GM18907 (cell line): ENCODE data around the gene PGS1.

Experiments used
- ATAC-seq: cut with Tn5 transposase; IDR thresholded peaks from one replicate; pipeline ENCODE4 v1.9.1; 2021; ENCODE audit warnings: mild to moderate bottlenecking, moderate library complexity; ENCODE audit not compliant: unreplicated experiment

The PGS1 gene

DNA sequence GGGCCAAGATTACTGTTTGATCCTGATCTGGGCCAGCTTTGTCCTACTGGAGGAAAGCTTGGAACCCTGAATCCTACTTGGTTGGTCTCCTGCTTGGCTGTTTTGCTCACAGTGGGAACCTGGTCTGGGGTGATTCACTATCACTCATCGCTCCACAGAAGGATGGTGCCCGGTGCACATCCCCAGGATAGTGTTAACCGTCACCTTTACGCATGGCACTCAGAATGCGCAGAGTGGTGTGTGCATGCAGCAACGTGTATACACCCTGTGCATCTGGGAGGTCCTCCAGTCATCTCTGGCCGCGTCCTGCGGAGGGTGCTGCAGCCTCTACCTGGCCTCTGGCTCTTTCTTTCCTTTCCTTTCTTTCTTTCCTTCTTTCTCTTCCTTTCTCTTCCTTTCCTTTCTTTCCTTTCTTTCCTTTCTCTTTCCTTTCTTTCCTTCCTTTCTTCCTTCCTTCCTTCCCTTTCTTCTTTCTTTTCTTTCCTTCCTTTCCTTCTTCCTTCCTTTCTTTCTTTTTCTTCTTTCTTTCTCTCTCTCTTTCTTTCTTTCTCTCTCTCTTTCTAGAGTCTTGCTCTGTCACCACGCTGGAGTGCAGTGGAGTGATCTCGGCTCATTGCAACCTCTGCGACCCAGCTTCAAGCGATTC lies 31.7 kb upstream of the PGS1 start:
- no peak for ATAC-seq

DNA sequence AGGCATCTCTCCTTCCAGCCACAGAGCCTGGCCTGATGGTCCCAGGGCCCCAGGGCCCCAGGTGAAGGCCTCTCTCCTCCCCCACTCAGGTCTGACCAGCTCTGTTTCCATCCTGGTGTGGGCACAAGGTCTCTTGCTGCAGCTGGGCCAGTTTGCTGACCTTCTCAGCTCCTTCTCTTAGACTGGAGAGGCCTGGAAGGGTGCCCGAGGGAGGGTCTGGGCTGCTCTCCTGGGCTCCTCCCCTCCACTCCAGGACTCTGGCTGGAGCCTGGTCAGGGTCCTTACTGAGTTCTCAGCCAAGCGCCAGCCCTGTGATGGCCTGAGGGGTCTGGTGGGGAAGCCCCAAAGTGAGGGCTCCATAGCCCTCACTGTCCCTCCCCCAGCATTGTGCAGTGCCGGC lies 31.0 kb upstream of the PGS1 start:
- no peak for ATAC-seq

DNA sequence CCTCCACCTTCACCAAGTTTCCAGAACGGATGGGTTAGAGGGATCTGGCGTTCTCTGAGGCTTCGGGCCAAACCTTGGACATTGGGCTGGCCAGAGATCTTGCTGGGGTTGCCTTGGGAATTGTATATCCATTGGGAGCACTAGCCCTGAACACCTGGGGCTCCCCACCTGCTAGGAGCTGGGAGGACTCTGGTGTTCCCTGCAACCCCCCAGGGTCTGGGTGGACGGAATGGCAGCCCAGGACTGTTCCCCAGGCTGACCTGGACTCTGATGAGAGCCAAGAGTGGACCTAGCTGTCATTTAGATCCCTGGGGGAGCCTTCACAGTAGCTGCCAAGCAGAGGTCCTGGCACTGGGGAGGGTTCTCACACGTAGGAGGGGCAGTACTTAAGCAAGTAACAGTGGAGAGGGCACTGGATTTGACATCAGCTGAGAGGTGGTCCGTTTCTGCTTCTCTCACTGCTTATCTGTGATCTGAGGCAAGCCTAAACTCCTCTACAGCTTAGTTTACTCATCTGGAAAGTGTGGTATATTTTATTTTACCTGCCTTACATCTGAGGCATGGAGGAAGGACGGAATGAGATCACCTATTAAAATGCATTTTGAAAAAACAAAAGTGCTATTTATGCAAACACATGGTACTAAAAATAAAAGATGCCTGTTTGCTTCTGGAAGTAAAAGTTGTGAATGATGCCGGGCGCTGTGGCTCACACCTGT lies 30.2 kb upstream of the PGS1 start:
- no peak for ATAC-seq

DNA sequence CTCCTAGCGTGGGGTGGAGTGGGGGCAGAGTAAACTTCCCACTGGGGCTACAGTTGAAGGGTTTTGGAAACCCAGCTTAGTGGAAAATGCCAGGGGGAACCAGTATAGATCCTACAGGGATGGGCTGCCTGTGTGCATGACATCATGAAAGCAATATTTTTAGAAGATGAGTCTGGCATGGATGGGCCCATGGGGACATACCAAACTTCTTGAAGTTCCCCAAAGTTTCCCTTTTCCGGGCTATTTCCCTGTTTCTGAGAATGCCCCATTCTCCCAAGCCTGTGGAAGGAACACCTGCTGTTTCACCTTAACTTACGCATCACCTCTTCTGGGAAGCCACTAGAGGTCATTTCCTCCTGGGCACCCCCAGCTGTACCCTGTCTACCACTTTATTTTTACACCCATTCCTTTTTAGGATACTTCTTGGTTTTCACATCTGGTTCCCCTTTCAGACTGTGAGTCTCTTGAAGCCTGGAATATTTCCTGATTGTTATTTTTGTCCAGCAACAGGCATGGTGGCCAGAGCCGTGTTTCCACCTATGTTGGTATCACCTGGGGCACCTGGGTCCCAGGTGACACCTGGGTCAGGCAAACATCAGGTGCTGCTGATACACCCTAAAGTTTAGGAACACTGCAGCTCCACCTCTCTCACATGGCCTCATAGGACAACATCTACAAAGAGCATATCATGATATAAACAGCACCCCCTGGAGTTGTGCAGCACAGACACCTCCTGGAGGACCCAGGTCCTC lies 28.4 kb upstream of the PGS1 start:
- no peak for ATAC-seq

DNA sequence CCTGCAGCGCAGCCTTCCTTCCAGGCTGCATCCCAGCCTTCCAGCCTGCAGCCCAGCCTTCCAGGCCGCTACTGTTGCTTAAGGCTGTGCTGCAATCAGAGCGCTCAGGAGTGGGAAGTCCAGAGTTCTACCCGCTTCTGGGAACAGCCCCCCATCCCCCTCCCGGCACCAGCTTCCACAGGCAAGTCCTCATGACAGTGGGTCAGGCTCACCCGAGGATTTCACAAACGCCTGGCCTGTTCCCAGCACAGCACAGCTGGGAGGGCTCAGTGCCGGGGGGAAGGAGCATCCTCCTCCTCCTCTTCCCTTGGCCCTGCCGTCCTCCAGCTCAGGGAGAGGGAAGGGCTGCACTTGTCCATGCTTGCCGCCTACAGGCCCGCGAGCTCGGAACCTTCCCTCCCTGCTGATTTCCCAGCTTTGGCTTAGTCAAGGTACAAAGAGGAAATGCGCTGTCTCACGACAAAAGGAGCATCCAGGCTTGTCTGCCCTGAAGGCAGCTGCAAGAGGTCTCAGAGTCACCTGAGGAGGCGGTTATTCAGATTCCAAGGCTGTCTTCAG lies 26.9 kb upstream of the PGS1 start:
- ATAC-seq: no peak

DNA sequence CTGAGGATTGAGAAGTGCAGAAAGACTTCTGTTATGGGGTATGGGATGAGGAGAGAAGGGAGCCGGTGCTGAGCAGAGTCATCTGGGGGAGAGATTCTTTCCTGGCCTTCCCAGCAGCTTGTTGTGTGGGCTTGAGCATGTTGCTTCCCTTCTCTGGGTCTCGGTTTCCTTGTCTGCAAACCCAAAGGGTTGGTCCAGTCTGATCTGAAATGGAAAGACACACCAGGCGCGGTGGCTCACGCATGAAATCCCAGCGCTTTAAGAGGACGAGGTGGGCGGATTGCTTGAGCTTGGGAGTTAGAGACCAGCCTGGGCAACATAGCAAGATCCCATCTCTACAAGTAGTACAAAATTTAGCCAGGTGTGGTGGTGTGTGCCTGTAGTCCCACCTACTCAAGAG lies 24.6 kb upstream of the PGS1 start:
- ATAC-seq: no peak

DNA sequence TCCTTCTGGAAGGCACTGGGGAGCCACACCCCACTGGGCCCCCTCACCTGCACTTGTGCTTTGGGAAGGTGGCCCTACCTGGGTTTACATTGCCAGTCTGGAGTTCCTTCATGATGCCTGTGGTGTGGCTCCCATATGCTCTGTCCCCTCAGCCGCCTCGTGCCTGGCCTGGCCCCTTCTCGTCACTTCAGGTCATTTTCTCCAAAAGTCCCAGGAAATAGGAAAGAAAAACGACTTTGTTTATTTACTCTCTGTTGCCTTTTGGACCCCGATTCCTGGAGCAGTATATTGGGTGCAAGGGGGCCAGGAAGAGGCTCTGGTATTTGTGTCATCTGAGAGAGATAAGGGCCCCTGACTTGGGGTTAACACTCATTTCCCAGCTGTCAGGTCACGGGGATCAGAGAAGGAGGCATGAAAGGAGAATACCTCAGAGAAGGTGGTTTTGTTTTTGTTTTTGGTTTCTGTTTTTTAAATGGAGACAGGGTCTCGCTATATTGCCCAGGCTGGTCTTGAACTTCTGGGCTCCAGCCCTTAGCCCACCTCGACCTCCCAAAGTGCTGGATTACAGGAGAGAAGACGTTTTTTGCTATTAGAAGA lies 23.3 kb upstream of the PGS1 start:
- no peak for ATAC-seq

DNA sequence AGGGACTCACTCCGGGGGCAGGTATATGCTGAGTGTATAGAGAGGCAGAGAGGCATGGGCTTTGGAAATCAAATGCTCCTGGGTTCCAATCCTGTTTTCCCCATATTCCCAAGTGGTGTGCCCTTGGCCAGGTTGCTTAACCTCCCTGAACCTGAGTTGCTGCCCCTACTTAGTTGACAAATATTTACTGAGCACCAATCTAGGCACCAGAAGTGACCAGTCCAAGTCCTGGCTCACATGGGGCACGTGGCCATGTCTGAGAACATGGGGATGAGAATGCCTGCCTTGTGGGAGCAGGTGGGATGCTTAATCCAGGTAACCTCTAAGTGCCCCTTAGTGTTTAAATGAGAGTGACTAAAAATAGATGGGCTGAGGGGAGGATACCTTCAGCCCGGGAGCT lies 22.7 kb upstream of the PGS1 start:
- ATAC-seq: no peak

DNA sequence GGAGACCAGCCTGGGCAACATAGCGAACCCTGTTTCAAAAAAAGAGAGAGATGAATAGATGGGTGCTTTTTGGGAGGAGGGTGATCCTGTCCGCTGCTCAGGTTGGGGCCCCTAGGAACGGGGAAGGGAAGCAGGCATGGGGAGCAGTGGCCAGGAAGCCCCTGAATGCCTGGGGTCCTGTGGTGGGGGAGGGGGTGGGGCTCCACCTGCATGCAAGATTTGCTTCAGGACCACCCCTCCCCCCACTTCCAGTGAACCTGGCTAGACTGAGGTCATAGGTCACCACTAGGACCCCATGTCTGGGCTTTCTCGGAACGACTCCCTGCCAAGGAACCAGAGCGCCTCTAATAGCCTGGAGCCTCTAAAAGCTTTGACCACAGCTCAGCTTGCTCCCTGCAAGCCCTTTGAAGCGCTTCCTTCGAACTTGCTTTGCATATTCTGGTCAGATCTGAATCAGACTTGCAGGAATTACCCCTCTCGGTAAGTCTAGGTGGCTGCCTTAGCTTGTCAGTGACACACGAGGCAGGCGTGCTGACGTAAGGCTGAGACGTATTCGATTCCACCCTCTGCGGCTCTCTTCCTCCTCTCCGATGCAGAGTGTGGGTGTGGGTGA lies 22.2 kb upstream of the PGS1 start:
- peak; percentile 55 for ATAC-seq

DNA sequence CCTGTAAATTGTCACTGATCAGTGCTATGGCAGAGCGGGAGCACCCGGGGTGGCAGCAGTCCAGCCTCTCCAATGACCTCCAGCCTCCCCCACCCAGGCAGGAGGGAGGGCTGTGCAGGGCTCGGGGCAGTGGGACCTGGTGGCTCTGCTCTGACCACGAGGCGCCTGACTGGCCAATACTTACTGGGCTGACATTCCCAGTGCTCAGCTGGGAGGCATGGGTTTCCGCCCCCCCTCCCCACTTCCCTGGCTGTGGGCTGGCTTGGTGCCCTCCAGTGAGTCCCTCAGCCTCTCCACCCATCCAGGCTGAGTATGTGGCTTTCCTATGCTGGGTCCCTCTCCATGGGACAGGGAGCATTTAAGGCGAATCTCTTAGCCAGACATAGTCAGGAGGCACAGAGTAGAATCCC lies 21.3 kb upstream of the PGS1 start:
- no peak for ATAC-seq

DNA sequence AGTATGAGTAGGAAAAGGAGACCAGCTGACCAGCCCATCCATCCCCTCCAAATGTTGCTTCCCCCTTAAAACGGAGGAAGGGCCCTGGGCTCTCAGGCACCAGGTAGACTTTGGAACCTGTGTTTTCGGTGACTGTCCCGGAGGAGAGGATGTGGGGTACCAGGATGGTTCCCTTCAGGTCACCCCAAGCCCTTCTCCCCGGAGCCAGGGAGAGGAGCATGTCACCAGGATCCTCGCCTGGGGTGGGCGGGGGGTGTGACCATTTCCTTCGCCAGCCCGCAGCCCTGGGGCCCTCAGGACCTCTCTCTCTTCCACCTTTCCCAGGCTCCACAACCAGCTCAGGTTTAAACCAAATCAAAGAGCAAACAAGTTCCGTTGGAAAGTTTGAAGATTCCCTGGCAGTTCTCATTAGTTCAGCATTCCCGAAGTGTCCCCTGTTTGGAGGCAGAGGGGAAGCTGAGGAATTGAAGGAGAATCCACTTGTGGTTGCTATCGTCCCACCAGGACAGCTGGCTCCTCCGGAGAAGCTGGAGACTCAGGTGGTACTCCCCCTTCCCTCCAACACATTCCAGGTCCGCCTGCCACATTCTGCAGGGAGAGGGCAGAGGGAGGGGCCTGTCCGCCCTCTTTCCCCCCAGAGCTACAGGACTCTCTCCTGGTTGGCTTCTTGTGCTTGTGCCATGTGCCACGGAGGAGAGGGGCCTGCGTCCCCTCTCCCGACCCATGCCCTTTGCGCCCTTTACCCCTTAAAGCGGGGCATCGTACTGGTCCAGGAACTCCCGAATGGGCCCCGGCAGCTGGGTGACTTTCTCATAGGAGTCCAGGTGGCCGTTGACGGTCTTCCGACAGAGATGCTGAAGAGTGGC lies 20.5 kb upstream of the PGS1 start:
- no peak for ATAC-seq

DNA sequence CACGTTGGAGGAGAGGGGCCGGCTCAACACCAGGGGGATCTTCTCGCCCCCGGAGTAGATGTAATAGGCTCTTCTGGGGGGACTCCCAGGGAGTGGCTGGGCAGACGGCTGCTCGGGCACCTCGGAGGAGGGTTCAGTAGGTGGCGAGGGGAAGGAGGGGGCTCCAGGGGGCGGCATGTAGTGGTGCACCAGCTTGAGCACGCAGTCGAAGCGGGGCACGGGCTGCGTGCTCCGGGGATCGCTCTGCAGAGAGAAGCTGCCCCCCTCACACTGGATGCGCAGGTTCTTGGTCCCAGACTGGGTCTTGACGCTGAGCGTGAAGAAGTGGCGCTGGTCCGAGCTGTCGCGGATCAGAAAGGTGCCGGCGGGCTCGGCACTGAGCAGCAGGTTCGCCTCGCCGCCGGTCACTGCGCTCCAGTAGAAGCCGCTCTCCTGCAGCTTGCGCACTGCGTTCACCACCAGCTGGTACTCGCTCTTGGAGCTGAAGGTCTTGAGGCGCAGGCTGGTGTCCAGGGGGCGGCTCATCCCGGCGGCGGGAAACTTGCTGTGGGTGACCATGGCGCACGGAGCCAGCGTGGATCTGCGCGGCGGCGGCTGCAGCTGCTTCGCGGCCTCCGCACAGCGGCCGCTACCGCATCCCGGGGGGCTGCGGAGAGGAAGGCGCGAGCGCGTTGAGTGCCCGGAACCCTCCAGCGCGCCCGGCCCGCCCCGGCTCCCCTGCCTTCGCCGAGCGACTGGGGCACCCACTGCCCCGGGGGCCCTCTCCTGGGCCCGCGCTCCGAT lies 19.7 kb upstream of the PGS1 start:
- no peak for ATAC-seq

DNA sequence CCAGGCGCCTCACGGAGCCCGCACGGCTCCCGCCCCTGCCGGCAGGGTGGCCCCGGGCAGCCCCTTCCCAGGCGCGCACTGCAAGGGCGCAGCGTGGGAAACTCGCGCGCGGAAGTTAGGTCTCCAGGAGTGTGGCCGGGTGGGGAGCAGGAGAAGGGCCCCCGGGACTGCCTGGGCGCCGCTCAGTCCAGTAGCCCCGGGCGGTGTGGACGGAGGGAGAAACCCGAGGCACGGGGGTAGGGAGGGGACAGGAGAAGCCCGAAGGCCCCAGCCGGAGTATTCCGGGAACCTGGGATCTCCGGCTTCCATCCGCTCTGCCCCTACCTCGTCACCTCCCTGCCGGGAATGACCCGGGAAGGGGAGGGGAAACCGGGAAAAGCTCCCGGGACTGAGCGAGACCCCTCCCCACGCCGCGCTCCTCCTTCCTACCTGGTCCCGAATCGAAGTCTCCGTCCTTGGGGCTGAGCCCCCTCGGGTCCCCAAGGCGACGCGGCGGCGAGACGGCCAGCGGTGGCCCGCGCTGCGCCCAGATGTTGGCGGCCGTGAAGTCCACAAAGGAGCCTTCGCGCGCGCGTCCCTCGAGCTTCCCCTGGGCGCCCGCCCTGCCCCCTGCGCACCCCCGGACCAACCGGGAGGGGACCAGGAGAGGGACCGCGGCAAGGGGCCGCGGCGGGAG lies 19.0 kb upstream of the PGS1 start:
- peak; percentile 1 for ATAC-seq

DNA sequence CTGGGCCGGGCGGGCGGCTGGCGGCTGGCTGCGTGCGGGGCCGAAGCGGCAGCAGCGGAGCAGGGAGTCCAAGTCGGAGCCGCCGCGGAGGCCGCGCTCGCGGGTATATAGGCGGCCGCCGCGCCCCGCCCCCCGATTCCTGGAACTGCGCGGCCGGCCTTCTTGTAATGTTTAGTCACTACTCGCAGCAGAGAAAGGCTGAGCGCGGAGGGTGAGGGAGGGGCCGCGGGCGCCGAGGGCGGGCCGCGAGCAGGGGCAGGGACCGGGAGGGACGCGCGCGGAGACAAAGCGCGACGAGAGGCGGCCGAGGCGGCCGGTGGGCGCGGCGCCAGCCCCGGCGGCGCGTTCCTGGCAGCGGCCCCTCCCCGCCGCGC lies 18.5 kb upstream of the PGS1 start, which contains the start of gene SOCS3:
SOCS3 (minus strand) TSS at position 81 of the 374 bp plus-strand sequence. CDS start 982 bp downstream, outside the sequence.
- peak; percentile 37 for ATAC-seq

DNA sequence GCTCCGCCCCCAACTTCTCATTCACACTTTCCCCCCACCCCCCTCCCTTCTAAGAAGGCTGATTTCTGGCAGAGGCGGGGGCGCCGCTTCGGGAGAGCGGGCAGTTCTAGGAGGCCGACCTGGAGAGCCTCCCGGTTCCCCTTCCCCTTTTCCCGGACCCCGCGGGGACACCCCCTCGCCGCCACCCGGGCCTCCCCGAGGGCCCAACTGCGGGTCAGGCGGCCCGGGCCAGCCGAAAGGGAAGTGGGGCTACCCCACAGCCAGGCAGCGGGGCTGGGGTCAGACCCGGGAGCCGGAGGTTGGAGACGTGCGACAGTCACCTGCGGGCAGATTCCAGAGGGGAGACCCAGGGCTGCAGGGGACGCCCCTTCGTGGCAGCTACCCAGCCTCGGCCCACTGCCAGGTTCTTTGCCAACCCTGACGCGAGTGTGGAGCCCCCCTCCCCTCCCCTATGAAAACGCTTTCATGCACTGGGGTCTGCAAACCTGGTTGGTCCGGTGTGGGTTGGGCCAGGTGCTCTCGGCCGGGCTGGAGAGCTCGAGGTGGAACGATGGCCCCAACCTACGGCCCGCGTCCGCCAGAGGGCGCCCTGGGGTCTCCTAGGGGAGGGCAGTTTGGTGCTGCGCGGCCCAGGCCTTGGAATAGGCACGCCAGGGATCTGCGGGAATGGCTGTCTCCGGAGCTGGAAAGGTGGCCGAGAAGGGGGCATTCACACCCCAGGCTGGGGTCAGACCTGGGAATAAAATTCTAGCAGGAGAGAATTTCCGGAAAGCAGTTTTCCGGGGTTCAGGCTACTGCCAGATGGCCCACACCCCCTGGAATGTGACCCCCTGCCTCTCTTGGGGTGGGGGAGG lies 17.9 kb upstream of the PGS1 start:
- ATAC-seq: peak; percentile 32

DNA sequence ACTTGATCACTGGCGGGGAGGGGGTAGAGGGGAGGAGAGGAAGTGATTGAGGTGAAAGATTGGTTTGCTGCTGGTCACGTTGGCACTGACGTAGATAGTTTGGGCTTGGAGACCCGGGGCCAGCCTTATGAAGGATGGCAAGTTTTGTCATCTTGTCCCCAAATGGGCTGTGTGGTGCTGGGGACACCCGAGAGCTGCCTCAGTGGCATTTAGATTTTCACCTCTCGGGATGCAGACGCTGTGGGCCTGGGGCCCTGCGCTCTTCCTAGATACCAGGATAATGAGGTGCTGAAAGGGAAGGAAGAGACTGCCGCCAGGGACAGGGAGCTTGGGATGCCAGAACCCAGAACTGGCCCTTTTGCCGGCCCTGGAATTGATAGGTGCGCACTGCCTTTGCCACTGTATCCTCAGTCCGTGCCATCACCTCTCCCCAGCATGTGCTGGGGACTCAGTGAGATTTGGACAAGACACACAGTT lies 17.2 kb upstream of the PGS1 start:
- ATAC-seq: no peak

DNA sequence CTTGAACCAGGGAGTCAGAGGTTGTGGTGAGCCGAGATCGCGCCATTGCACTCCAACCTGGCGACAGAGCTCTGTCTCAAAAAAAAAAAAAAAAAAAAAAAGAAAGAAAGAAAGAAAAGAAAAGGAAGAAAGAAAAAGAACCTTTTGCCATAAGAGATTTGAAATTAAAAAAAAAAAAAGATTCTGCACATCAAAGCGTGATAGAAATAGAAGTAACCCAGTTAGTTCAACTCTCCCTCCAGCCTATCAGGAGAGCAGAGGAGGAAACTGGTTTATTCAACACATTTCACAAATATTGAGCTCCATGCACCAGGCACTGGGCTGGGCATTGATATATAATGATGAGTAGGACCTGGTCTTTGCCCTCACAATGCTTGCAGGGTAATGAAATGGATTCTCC lies 16.2 kb upstream of the PGS1 start:
- ATAC-seq: no peak

DNA sequence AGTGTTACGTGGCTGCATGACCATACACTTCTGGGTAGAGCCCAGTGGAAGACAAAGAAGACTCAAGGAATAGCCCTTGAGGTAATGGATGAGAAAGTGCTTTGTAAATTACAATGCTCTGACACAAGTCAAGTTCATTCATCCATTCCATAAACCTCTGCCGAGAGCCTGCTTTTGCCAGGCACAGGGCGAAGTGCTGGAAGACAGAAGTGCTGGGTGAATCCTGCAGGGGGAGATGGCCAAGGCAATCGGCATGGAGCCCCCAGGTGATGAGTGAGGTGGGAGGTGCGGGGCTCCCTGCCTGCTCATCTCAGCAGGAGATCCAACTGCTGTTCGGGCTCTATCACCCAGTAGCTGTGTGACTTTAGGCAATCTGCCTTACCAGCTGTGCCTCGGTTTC lies 15.8 kb upstream of the PGS1 start:
- no peak for ATAC-seq
